Endothelial cell of umbilical vein (primary cell): ENCODE data around the gene CHN2.

Experiments used
- CTCF ChIP-seq, 2 donors: IDR thresholded peaks; 1 replicate in 1 of 2; 2 replicates in 1 of 2; pipeline ENCODE4 v1.5.1; 2011; ENCODE audit warnings: low read length in 2 of 2, mild to moderate bottlenecking in 2 of 2, moderate library complexity in 2 of 2, control low read depth in 1 of 2, inconsistent platforms in 1 of 2, low read depth in 1 of 2; ENCODE audit not compliant: insufficient read depth in 1 of 2; ENCODE audit errors: extremely low read depth in 1 of 2
- EZH2 ChIP-seq: IDR thresholded peaks from 2 replicates; pipeline ENCODE4 v1.6.1; 2012; ENCODE audit warnings: borderline replicate concordance, low read depth, mild to moderate bottlenecking, moderate library complexity, low read length, inconsistent platforms; ENCODE audit not compliant: severe bottlenecking
- FOS ChIP-seq: IDR thresholded peaks from 2 replicates; pipeline ENCODE4 v1.6.1; 2011; ENCODE audit warnings: mild to moderate bottlenecking, low read length, moderate library complexity, borderline replicate concordance; ENCODE audit not compliant: insufficient read depth
- JUN ChIP-seq: IDR thresholded peaks from 2 replicates; pipeline ENCODE4 v1.6.1; 2011; ENCODE audit warnings: borderline replicate concordance, low read depth; ENCODE audit not compliant: insufficient read length, insufficient read depth
- MAX ChIP-seq: IDR thresholded peaks from 2 replicates; pipeline ENCODE4 v1.6.1; 2011; ENCODE audit not compliant: insufficient read depth, insufficient read length
- MYC ChIP-seq: IDR thresholded peaks from one replicate; pipeline ENCODE4 v1.6.1; 2011; ENCODE audit warnings: mild to moderate bottlenecking, low read depth, low read length
- POLR2A ChIP-seq: IDR thresholded peaks from 2 replicates; pipeline ENCODE4 v1.6.1; 2012; ENCODE audit warnings: low read depth, mild to moderate bottlenecking, control low read depth, low read length
- POLR2AphosphoS5 ChIP-seq: IDR thresholded peaks from 2 replicates; pipeline ENCODE4 v1.6.1; 2012; ENCODE audit warnings: low read depth, mild to moderate bottlenecking, control low read depth, low read length, moderate library complexity; ENCODE audit not compliant: insufficient read depth

GRCh38 chr7:29457565-29458011 is 263.0 kb downstream of the CHN2 start:
- TF ChIP-seq MAX (no peak), CTCF (IDR thresholded peaks at IDR 0.05; ENCODE audit: extremely low read depth in 1 of 2, insufficient read depth in 1 of 2, low read depth in 1 of 2, low read length in 2 of 2) (no peak), POLR2AphosphoS5 (no peak), POLR2A (no peak), EZH2 (no peak), FOS (no peak), JUN (no peak), MYC (no peak)
